GM10266 (cell line): ENCODE data around the gene BEND4.

Source experiments
- DNase-seq: peaks from one replicate; pipeline ENCODE4 v3.0.0; 2012; ENCODE audit errors: extremely low spot score
- TF ChIP-seq, protein P1 (sequence below): IDR thresholded peaks from 2 replicates; pipeline ENCODE4 v1.5.1; 2012; ENCODE audit warnings: mild to moderate bottlenecking, low read depth; ENCODE audit not compliant: control insufficient read depth, insufficient read depth; ENCODE audit errors: missing control alignments

BEND4 gene

DNA sequence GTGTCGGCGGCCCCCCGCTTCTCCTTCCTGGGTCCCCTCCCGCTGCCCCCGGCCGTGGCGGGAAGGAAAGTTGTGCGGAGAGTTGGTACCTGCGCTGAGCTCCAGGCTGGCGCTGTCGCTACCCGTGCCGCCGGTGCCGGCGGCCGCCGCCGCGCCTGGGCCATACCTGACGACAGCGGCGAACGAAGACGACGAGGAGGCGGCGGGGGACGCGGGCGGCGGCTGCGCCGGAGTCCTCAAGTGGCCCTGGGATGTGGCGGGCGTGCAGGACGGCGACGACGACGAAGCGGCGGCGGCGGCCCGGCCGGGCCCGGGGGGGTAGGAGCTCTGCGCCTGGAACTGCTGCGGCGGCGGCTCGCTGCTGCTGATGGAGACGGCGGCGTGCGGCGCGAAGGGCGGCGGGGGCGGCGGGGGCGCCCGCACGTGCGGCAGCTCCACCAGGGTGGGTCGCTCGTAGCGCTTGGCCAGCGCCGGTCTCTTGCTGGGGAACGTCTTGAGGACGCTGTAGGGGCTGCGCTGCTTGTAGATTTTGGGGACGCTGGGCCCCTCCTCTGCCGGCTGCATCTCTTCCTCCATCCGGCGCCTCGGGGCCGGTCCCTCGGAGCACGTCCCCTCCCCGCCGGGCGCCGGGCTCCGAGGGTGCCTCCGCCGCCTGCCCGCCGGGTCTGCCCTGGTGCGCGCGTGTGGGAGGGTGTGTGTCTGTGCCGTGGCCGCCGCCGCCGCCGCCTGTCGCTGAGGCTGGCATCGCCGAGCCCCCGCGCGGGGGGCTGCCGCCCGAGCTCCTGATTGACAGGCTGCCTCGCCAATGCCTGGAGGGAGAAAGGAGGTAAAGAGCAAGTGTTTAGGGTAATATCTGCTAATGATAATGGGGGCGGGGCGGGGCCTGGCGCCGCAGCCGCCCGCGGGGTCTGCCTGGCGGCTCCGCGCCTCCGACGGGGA lies 618 bp downstream of the BEND4 start:
- TF ChIP-seq, protein P1, sequence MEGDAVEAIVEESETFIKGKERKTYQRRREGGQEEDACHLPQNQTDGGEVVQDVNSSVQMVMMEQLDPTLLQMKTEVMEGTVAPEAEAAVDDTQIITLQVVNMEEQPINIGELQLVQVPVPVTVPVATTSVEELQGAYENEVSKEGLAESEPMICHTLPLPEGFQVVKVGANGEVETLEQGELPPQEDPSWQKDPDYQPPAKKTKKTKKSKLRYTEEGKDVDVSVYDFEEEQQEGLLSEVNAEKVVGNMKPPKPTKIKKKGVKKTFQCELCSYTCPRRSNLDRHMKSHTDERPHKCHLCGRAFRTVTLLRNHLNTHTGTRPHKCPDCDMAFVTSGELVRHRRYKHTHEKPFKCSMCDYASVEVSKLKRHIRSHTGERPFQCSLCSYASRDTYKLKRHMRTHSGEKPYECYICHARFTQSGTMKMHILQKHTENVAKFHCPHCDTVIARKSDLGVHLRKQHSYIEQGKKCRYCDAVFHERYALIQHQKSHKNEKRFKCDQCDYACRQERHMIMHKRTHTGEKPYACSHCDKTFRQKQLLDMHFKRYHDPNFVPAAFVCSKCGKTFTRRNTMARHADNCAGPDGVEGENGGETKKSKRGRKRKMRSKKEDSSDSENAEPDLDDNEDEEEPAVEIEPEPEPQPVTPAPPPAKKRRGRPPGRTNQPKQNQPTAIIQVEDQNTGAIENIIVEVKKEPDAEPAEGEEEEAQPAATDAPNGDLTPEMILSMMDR, result no peak
- peak; percentile 92 for DNase-seq

DNA sequence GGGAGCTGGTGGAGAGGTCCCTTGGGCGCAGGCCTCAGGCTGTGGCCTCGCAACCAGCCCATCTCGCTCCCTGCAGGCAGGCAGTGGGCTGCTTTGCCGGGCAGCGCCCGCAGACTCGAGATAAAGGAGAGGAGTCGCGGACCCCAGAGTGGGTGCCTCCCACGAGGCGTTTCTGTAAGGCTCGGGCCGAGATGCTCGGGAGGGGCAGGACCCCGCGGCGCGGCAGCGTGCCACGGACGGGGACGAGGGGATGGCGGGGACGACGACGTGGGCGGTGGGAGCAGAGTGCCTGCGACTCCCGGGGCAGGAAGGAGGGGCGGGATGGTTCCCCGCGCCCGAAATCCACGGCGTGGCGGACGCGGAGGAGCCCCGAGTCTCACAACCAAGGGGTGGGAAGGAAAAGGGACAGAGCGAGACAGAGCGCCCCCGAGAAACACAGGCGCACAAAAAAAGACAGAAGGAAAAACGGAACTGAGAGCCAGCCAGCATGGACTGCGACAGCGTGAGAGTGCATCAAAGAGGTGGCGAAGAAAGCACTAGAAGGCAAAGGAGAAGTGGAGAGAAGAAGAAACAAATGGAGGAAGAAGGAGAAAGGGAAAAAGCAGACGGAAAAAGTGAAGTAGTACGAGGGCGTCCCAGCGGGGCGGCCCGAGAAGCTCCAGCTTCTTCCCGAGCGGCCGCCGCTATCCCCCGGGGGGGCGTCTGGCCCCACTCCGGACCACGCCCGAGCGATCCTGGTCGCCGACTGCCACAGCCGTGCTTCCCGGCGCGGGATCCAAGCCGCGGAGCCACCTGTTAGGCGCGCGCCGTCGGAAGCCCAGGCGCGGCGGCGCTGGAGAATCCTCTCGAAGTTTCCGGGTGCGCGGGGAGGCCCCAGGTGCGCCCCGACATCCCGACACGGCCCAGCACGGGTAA lies 1.5 kb downstream of the BEND4 start:
- TF ChIP-seq, protein P1, result peak; percentile 36
- peak; percentile 65 for DNase-seq

DNA sequence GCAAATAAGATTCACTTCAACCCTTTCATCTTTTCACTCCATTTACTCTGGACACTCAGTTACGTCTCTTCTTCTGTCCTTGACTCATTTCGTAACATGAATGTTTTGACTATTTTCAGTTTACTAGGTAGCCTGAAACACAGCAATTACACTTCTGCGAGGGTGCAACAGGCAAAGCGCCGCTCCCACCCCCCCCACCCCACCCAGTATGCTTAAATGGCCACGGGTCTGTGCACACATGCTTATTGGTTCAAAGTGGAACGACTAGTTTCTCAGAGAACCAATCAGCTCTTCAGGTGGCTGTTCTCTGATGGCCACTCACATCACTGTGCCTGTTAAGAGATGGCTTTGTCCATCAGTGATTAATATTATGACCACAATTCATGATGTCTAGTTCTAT lies 3.5 kb downstream of the BEND4 start:
- peak; percentile 38 for DNase-seq
- TF ChIP-seq, protein P1, result no peak

DNA sequence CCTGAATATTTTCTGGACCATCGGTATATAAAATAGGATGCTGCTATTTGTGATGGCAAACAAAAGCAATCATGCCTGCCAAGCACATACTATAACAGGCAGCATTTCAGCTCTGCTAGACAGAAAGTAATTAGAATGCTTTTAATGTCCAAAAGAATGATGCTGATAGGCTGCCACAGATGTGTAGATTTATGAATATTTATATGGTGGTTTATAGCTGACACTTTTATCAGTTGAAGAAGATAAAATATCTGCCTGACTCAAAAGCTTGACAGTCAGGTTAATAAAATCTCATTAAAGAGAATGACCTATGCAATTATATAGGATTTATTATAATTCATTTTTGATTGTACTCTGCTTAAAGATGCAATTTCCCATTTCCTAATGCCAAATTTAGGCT lies 4.0 kb downstream of the BEND4 start:
- TF ChIP-seq, protein P1, result no peak

DNA sequence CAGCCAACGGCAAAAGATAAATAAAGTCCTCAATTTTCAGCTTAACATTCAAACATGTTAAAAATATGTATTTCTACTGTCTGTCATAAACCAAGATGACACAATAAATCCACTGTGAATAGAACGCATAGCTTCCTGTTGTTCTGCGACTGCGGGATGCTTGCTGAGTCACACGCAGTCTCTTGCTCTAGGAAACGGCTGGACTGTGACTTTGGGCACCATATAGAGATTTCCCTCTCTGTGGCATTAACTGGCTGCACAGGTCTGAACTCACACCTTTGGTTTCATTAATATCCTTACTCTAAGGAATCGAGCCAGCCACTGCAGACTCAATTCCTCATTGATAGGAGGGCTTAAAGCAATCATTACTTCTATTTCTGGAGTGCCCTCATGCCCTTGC lies 8.4 kb downstream of the BEND4 start:
- TF ChIP-seq, protein P1, result no peak
- DNase-seq, result no peak

More for the DNA sequence above, 4.0 kb downstream of the BEND4 start:
- no peak for DNase-seq

DNA sequence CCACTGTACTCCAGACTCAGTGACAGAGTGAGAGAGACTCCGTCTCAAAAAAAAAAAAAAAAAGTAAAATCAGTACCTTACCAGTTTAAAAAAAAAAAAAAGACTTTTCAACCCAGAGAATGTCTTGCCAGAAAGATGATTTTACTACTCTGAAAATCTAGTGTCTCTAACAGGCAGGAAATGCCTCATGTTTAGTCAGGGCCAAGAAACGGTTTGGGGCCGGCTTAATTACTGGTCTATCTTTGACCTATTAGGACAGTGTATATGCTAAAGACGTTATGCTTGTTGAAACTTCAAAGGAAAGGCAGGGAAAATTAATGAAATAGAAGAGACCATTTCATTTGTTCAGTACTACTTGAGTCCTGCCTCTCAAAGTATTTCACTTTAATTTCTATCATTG lies 9.9 kb downstream of the BEND4 start:
- TF ChIP-seq, protein P1, result no peak
- DNase-seq, result no peak
